Activated CD4-positive, alpha-beta T cell treated with anti-CD3 and anti-CD28 coated beads for 1 hour (primary cell): ENCODE measurements around the gene USP28.
"Not testable (repeated sequence)": the region's sequence is repeated elsewhere in the genome, so short reads cannot be mapped to it uniquely, and the experiment has no call there.

Experiments used
- DNase-seq: peaks from one replicate; pipeline ENCODE4 v3.0.0-alpha.2; 2020

USP28 gene

GRCh38 chr11:113763040-113763439, 112.3 kb downstream of the USP28 start:
- DNase-seq, result not testable (repeated sequence)

- no peak for DNase-seq
These were observed 115.1 kb downstream of the USP28 start for GRCh38 chr11:113760241-113760640.

GRCh38 chr11:113752932-113753331, 122.4 kb downstream of the USP28 start:
- DNase-seq, result no peak
